Measurements from ENCODE around the gene CLMP.

The CLMP gene

GRCh38 chr11:123188508-123189165 is 6.4 kb downstream of the CLMP start:
- TF ChIP-seq, protein P1, sequence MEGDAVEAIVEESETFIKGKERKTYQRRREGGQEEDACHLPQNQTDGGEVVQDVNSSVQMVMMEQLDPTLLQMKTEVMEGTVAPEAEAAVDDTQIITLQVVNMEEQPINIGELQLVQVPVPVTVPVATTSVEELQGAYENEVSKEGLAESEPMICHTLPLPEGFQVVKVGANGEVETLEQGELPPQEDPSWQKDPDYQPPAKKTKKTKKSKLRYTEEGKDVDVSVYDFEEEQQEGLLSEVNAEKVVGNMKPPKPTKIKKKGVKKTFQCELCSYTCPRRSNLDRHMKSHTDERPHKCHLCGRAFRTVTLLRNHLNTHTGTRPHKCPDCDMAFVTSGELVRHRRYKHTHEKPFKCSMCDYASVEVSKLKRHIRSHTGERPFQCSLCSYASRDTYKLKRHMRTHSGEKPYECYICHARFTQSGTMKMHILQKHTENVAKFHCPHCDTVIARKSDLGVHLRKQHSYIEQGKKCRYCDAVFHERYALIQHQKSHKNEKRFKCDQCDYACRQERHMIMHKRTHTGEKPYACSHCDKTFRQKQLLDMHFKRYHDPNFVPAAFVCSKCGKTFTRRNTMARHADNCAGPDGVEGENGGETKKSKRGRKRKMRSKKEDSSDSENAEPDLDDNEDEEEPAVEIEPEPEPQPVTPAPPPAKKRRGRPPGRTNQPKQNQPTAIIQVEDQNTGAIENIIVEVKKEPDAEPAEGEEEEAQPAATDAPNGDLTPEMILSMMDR (conservative IDR thresholded peaks at IDR 0.05; ENCODE audit: low read length) = peak; percentile 32
- peak overlapping the region; percentile 37 for H3K4me3 ChIP-seq (ENCODE audit: low read length)
- peak; percentile 69 for DNase-seq (ENCODE audit: low read depth)

DNA sequence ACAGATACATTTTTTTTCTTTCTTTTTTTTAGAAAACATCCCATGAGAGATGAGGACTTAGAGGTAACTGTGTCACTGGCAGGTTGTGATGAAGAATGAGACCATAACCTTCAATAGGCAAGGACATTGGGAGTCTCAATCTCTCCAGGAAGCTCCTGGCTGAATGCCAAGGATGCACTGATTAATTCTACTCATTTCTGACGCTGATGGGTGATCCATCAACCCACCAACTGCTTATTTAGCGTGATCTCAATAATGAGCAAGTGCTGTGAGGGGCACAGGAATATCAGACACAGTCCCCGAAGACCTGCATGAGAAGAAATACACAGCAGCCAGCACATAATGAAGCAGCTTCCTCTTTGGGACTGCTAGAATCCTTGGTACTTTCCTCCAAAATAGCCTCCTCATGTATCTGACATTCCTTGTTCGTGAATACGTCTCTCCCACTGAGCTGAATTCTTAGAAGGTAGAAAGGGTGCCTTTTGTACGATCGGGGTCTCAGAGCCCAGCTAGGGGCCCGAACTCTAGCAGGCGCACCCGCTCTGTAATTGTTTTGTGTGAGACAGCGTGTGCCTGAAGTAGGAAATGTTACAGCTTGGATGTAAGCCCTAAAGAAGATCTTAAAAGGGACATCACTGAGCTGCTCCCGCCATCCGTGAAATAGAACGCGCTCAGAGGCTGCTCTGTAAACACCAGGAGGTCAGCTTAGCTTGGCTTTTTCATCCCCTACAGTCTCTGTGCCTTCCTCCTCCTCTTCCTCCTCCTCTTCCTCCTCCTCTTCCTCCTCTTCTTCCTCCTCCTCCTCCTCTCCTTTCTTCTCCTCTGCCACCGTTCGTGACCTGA is 7.2 kb downstream of the CLMP start:
- H3K4me3 ChIP-seq (ENCODE audit: low read length) = peak overlapping the region; percentile 37
- TF ChIP-seq, protein P1 (conservative IDR thresholded peaks at IDR 0.05; ENCODE audit: low read length) = no peak
- no peak for DNase-seq (ENCODE audit: low read depth)

GRCh38 chr11:123187248-123187647 is 7.8 kb downstream of the CLMP start:
- H3K4me3 ChIP-seq (ENCODE audit: low read length) = no peak overlapping the region
- no peak for DNase-seq (ENCODE audit: low read depth)
- TF ChIP-seq, protein P1 (conservative IDR thresholded peaks at IDR 0.05; ENCODE audit: low read length) = no peak

GRCh38 chr11:123186286-123186685 is 8.8 kb downstream of the CLMP start:
- TF ChIP-seq, protein P1 (conservative IDR thresholded peaks at IDR 0.05; ENCODE audit: low read length) = no peak
- no peak overlapping the region for H3K4me3 ChIP-seq (ENCODE audit: low read length)
- DNase-seq (ENCODE audit: low read depth) = no peak

DNA sequence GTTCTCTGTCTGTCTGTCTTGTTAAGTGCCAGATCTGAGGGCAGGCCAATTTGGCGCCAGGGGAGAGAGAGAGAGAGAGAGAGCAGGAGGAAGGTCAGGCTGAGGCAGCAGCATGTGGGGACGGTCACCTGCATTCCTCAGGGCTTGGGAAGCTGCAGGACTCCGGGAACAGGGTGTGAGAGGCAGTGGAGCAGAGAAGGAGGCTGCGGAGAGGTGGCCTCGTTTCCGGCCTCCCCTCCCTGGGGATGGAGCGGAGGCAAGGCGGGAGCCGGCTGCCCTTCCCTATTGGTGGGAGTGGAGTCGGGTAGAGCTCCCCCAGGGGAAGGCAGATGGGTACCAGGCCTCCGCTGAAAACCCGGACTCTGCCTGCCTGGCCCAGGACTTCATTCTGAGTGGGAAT is 9.7 kb downstream of the CLMP start:
- DNase-seq (ENCODE audit: low read depth) = no peak
- TF ChIP-seq, protein P1 (conservative IDR thresholded peaks at IDR 0.05; ENCODE audit: low read length) = no peak
- no peak overlapping the region for H3K4me3 ChIP-seq (ENCODE audit: low read length)

DNA sequence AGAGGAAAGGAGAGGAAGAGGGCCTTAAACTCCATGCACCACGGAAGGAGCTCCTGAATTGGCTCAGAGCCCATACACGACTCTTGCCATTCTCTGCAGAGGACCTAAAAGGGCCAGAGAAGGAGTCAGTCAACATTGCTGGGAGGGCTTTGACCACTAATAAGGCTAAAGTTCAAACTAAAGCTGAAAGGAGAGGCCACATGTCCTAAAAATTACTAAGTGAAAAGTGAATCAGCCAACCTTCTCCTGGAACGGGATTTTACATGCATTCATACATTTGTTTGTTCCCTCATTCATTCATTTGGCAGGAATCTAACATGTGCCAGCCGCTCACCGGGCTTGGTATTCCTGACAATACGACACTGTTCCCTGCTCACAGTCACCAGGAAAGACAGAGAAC is 10.5 kb downstream of the CLMP start:
- no peak for DNase-seq (ENCODE audit: low read depth)
- H3K4me3 ChIP-seq (ENCODE audit: low read length) = no peak overlapping the region
- TF ChIP-seq, protein P1 (conservative IDR thresholded peaks at IDR 0.05; ENCODE audit: low read length) = no peak
